PC-3 (cell line): ENCODE results near the gene TPK1. TPM values are rescaled to one million over a fixed set of nuclear protein-coding genes. Genes with fewer than 3 reads are reported as not detected.

ENCODE experiments used
- ATAC-seq: fragments of 200-7000 bp; cut with Tn5 transposase; 2 replicates; pipeline ENCODE4 v1.9.1; 2020; ENCODE audit warnings: mild to moderate bottlenecking, moderate library complexity
- BruUV-seq: library from RNA; stranded (reverse); fragments of 400-500 nt; replicated peaks from 2 replicates; lab custom pipeline; 2021; lab: Mats Ljungman, UMichigan
- CTCF ChIA-PET: fragments of 300-600 bp; sonication (Branson Sonifier 250); formaldehyde crosslinking; loops from one replicate; lab custom pipeline; 2022; ENCODE audit warnings: antibody characterized with exemption; lab: Charles Lee
- POLR2A ChIA-PET: fragments of 300-600 bp; sonication (Branson Sonifier 250); formaldehyde crosslinking; loops from one replicate; lab custom pipeline; 2022; ENCODE audit warnings: antibody characterized with exemption; ENCODE audit not compliant: unreplicated experiment; lab: Charles Lee
- DNase-seq: peaks from one replicate; pipeline ENCODE4 v3.0.0-alpha.2; 2015
- H2AFZ ChIP-seq: fragments of 300-600 bp; sonication (generic); 2 replicates; pipeline ENCODE4 v1.6.0; 2016; ENCODE audit warnings: antibody characterized with exemption, low read length
- H3F3A ChIP-seq: fragments of 300-600 bp; sonication (generic); one replicate; pipeline ENCODE4 v1.6.0; 2017; ENCODE audit warnings: antibody characterized with exemption, low read length, control low read depth, mild to moderate bottlenecking; ENCODE audit not compliant: unreplicated experiment
- H3K27ac ChIP-seq: fragments of 300-600 bp; sonication (generic); 2 replicates; pipeline ENCODE4 v1.5.1; 2016; ENCODE audit warnings: mild to moderate bottlenecking, low read length
- H3K27me3 ChIP-seq: fragments of 300-600 bp; sonication (generic); 2 replicates; pipeline ENCODE4 v1.6.1; 2016; ENCODE audit warnings: low read length, mixed read lengths
- H3K36me3 ChIP-seq: fragments of 300-600 bp; sonication (generic); 2 replicates; pipeline ENCODE4 v1.6.1; 2016; ENCODE audit warnings: low read depth, mixed run types, low read length, mixed read lengths
- H3K4me1 ChIP-seq: fragments of 300-600 bp; sonication (generic); 2 replicates; pipeline ENCODE4 v1.5.1; 2016; ENCODE audit warnings: low read length; ENCODE audit not compliant: insufficient read depth
- H3K4me2 ChIP-seq: fragments of 300-600 bp; sonication (generic); 2 replicates; pipeline ENCODE4 v1.6.0; 2016; ENCODE audit warnings: low read length
- H3K4me3 ChIP-seq: fragments of 300-600 bp; sonication (generic); 2 replicates; pipeline ENCODE4 v1.5.1; 2016; ENCODE audit warnings: mild to moderate bottlenecking, low read length, mixed read lengths
- H3K79me2 ChIP-seq: fragments of 300-600 bp; sonication (generic); 2 replicates; pipeline ENCODE4 v1.6.1; 2017; ENCODE audit warnings: low read length, mixed read lengths
- H3K9ac ChIP-seq: fragments of 300-600 bp; sonication (generic); 2 replicates; pipeline ENCODE4 v1.6.0; 2016; ENCODE audit warnings: mild to moderate bottlenecking, low read length
- H3K9me2 ChIP-seq: fragments of 300-600 bp; sonication (generic); replicated peaks from 2 replicates; pipeline ENCODE4 v1.6.1; 2016; ENCODE audit warnings: mixed run types, low read length, mixed read lengths
- H3K9me3 ChIP-seq: fragments of 300-600 bp; sonication (generic); 2 replicates; pipeline ENCODE4 v1.6.1; 2016; ENCODE audit warnings: low read length, mixed read lengths
- H4K20me1 ChIP-seq: fragments of 300-600 bp; sonication (generic); 2 replicates; pipeline ENCODE4 v1.6.1; 2016; ENCODE audit warnings: low read length, mixed read lengths
- CTCF ChIP-seq: fragments of 300-600 bp; sonication (generic); conservative IDR thresholded peaks from 2 replicates; pipeline ENCODE4 v1.5.1; 2017; ENCODE audit warnings: antibody characterized with exemption, low read depth, mild to moderate bottlenecking, low read length
- EZH2 ChIP-seq: fragments of 300-600 bp; sonication (generic); IDR thresholded peaks from one replicate; pipeline ENCODE4 v1.6.1; 2017; ENCODE audit warnings: antibody characterized with exemption, mild to moderate bottlenecking, low read length; ENCODE audit not compliant: unreplicated experiment
- EZH2phosphoT487 ChIP-seq: fragments of 300-600 bp; sonication (generic); IDR thresholded peaks from 2 replicates; pipeline ENCODE4 v1.6.1; 2018; ENCODE audit warnings: mild to moderate bottlenecking, antibody characterized with exemption, low read length, borderline replicate concordance
- intact Hi-C: fragments of 100-400 bp; cut with micrococcal nuclease; formaldehyde crosslinking; loops from 2 replicates; pipeline ENCODE4 v1.9.0; 2023
- total RNA-seq: library from RNA; depleted of rRNA; stranded (reverse); fragments of >200 nt; gene quantifications from 2 replicates; pipeline ENCODE4 v1.2.3, GENCODE V29; 2014

The TPK1 gene
- total RNA-seq, 1 experiment from 2014 or later: 4.5 TPM

GRCh38 chr7:144738708-144739314, 97.0 kb downstream of the TPK1 start:
- Histone ChIP-seq H3K9ac (no peak overlapping the region), H3K79me2 (no peaks in the 10 kb centered on the region), H4K20me1 (no peaks in the 10 kb centered on the region), H3K4me1 (no peaks in the 10 kb centered on the region), H3K4me2 (no peak overlapping the region), H3K9me3 (no peaks in the 10 kb centered on the region), H3K27ac (no peak overlapping the region), H3K4me3 (no peak overlapping the region), H2AFZ (no peak overlapping the region), H3F3A (no peaks in the 10 kb centered on the region), H3K36me3 (no peaks in the 10 kb centered on the region), H3K9me2 (no peaks in the 10 kb centered on the region), H3K27me3 (no peaks in the 10 kb centered on the region)
- ChIA-PET CTCF (interaction anchor here (0.6 to 1.7 kb wide), 3 partner anchors 48 to 117 kb away, joined by 3 to 10 read pairs (median 7); partner anchors contain the start of gene TPK1), POLR2A (no interaction called here)
- no TSS peak for BruUV-seq
- no peak for TF ChIP-seq EZH2
- peak; percentile 75 for TF ChIP-seq CTCF
- no peak for TF ChIP-seq EZH2phosphoT487
- ATAC-seq: peak; percentile 80
- intact Hi-C loops: loop anchor here (1.0 to 2.0 kb wide), 4 partner anchors 48 to 226 kb away; no protein-coding TSS in a partner anchor
- DNase-seq: peak; percentile 52

GRCh38 chr7:144738146-144738545, 97.7 kb downstream of the TPK1 start:
- intact Hi-C loops: loop anchor here (1.0 to 2.0 kb wide), 4 partner anchors 49 to 225 kb away; no protein-coding TSS in a partner anchor
- Histone ChIP-seq H3K27ac (no peak overlapping the region), H4K20me1 (no peaks in the 10 kb centered on the region), H3K36me3 (no peaks in the 10 kb centered on the region), H3K4me2 (no peak overlapping the region), H3K9me3 (no peaks in the 10 kb centered on the region), H3K4me3 (no peak overlapping the region), H3K4me1 (no peaks in the 10 kb centered on the region), H3K27me3 (no peaks in the 10 kb centered on the region), H3F3A (no peaks in the 10 kb centered on the region), H2AFZ (no peak overlapping the region), H3K79me2 (no peaks in the 10 kb centered on the region), H3K9ac (no peak overlapping the region), H3K9me2 (no peaks in the 10 kb centered on the region)
- DNase-seq: no peak
- TF ChIP-seq EZH2phosphoT487: no peak
- TF ChIP-seq CTCF: no peak
- no peak for TF ChIP-seq EZH2
- ChIA-PET POLR2A (no interaction called here), CTCF (interaction anchor here (0.6 to 1.7 kb wide), 2 partner anchors 49 to 97 kb away, joined by 7 to 10 read pairs; partner anchors contain the start of gene TPK1)
- ATAC-seq: no peak
- BruUV-seq: no TSS peak

GRCh38 chr7:144736880-144737493, 98.9 kb downstream of the TPK1 start:
- H3K9me2 ChIP-seq: no peaks in the 10 kb centered on the region
- H3K36me3 ChIP-seq: no peaks in the 10 kb centered on the region
- H3K4me1 ChIP-seq: no peaks in the 10 kb centered on the region
- no peaks in the 10 kb centered on the region for H3K79me2 ChIP-seq
- H3K9me3 ChIP-seq: no peaks in the 10 kb centered on the region
- intact Hi-C loops: no loop called here
- no peak overlapping the region for H3K4me2 ChIP-seq
- no peak for TF ChIP-seq EZH2phosphoT487
- no peak for TF ChIP-seq CTCF
- TF ChIP-seq EZH2: no peak
- 0 out of 2 replicates have a peak, but pooled peaks have one; percentile 22 for ATAC-seq
- DNase-seq: no peak
- H3K27me3 ChIP-seq: no peaks in the 10 kb centered on the region
- no peak overlapping the region for H2AFZ ChIP-seq
- no peak overlapping the region for H3K9ac ChIP-seq
- H3K27ac ChIP-seq: no peak overlapping the region
- H3F3A ChIP-seq: no peaks in the 10 kb centered on the region
- no peak overlapping the region for H3K4me3 ChIP-seq
- CTCF ChIA-PET: no interaction called here
- BruUV-seq: no TSS peak
- POLR2A ChIA-PET: no interaction called here
- no peaks in the 10 kb centered on the region for H4K20me1 ChIP-seq
